A549 (cell line): Measurements from ENCODE around the gene CARD11. TPM values are rescaled to one million over a fixed set of nuclear protein-coding genes. Genes with fewer than 3 reads are reported as not detected.
"Not testable (repeated sequence)": the region's sequence is repeated elsewhere in the genome, so short reads cannot be mapped to it uniquely, and the experiment has no call there.

Experiments
- ATAC-seq, 2 experiments: fragments of 200-7000 bp in 1 of 2; fragments of >200 bp in 1 of 2; cut with Nextera tagmentation in 1 of 2; cut with Tn5 transposase in 1 of 2; 3 replicates each; pipeline versions ENCODE4 v1.8.0 to v1.9.1; 2018 to 2020; ENCODE audit warnings: mild to moderate bottlenecking in 1 of 2, moderate library complexity in 1 of 2
- CTCF ChIA-PET: fragments of 300-600 bp; sonication (Branson Sonifier 250); formaldehyde crosslinking; extraction: SDS; loops from one replicate; lab custom pipeline; 2021; ENCODE audit warnings: antibody characterized with exemption, inconsistent platforms; lab: Yijun Ruan, JAX
- POLR2A ChIA-PET: fragments of 350-600 bp; formaldehyde crosslinking; extraction: SDS; loops from one replicate; lab custom pipeline; 2021; ENCODE audit warnings: antibody characterized with exemption, inconsistent platforms; lab: Yijun Ruan, JAX
- DNase-seq, 2 experiments: peaks; one replicate each; pipeline versions ENCODE4 v3.0.0 to v3.0.0-alpha.2; 2011 to 2016; ENCODE audit warnings: low read depth in 1 of 2, low spot score in 1 of 2
- FAIRE-seq: peaks from 2 replicates; lab custom pipeline; 2011; peaks lifted over from hg19 to GRCh38; lab: Jason Lieb, UNC
- H3K27ac ChIP-seq, 2 experiments: fragments of >200 bp; sonication (Bioruptor Twin); formaldehyde crosslinking; 3 replicates each; pipeline ENCODE4 v1.5.1; 2016 to 2017
- H3K4me1 ChIP-seq: fragments of >200 bp; sonication (Bioruptor Twin); formaldehyde crosslinking; 3 replicates; pipeline ENCODE4 v1.6.1; 2016
- H3K4me2 ChIP-seq: fragments of >200 bp; sonication (Bioruptor Twin); formaldehyde crosslinking; 3 replicates; pipeline ENCODE4 v1.6.1; 2016
- H3K4me3 ChIP-seq: fragments of >200 bp; sonication (Bioruptor Twin); formaldehyde crosslinking; 3 replicates; pipeline ENCODE4 v1.5.1; 2016
- H3K9me3 ChIP-seq: fragments of >200 bp; sonication (Bioruptor Twin); formaldehyde crosslinking; 3 replicates; pipeline ENCODE4 v1.6.1; 2016
- ATOH8 ChIP-seq: fragments of 250-450 bp; sonication (Bioruptor Pico); IDR thresholded peaks from 2 replicates; pipeline ENCODE4 v1.5.0; 2020; ENCODE audit warnings: low read depth, mild to moderate bottlenecking, moderate library complexity
- CBX2 ChIP-seq: fragments of 200-600 bp; sonication (generic); IDR thresholded peaks from 2 replicates; pipeline ENCODE4 v1.6.1; 2016; ENCODE audit warnings: low read depth, mild to moderate bottlenecking, borderline replicate concordance
- CEBPB ChIP-seq, 2 experiments: fragments of >200 bp in 1 of 2; sonication (Bioruptor Twin) in 1 of 2; formaldehyde crosslinking in 1 of 2; IDR thresholded peaks; 2 replicates each; pipeline ENCODE4 v1.6.1; 2012 to 2016
- CHD2 ChIP-seq: fragments of 150-350 bp; IDR thresholded peaks from 2 replicates; pipeline ENCODE4 v1.6.1; 2014; ENCODE audit warnings: low read length; ENCODE audit not compliant: partially characterized antibody
- CHD4 ChIP-seq: fragments of 200-600 bp; sonication (generic); IDR thresholded peaks from 2 replicates; pipeline ENCODE4 v1.6.1; 2016; ENCODE audit warnings: antibody characterized with exemption, mild to moderate bottlenecking, borderline replicate concordance
- EP300 ChIP-seq, 2 experiments: fragments of >200 bp; sonication (Bioruptor Twin); formaldehyde crosslinking; IDR thresholded peaks; 2 replicates in 1 of 2; 3 replicates in 1 of 2; pipeline ENCODE4 v1.6.1; 2016 to 2017
- ESRRA ChIP-seq: fragments of 150-350 bp; IDR thresholded peaks from 2 replicates; pipeline ENCODE4 v1.6.1; 2014; ENCODE audit warnings: mild to moderate bottlenecking, low read length, borderline replicate concordance
- FOSB ChIP-seq: fragments of 250-450 bp; sonication (Bioruptor Pico); IDR thresholded peaks from 2 replicates; pipeline ENCODE4 v1.5.0; 2020; ENCODE audit warnings: mild to moderate bottlenecking, moderate library complexity
- HDAC2 ChIP-seq: fragments of 200-600 bp; sonication (generic); IDR thresholded peaks from 2 replicates; pipeline ENCODE4 v1.6.1; 2016
- HEYL ChIP-seq: fragments of 250-450 bp; sonication (Bioruptor Pico); IDR thresholded peaks from 2 replicates; pipeline ENCODE4 v1.8.0; 2021; ENCODE audit warnings: mild to moderate bottlenecking, moderate library complexity
- HMGXB4 ChIP-seq: fragments of 250-450 bp; sonication (Bioruptor Pico); IDR thresholded peaks from 2 replicates; pipeline ENCODE4 v1.5.0; 2021; ENCODE audit warnings: mild to moderate bottlenecking, moderate library complexity, borderline replicate concordance
- JUN ChIP-seq, 2 experiments: fragments of >200 bp; sonication (Bioruptor Twin); formaldehyde crosslinking; IDR thresholded peaks; 2 replicates in 1 of 2; 3 replicates in 1 of 2; pipeline ENCODE4 v1.6.1; 2016 to 2017
- JUNB ChIP-seq: fragments of >200 bp; sonication (Bioruptor Twin); formaldehyde crosslinking; IDR thresholded peaks from 2 replicates; pipeline ENCODE4 v1.6.1; 2016
- MAFK ChIP-seq: fragments of 450-650 bp; IDR thresholded peaks from 2 replicates; pipeline ENCODE4 v1.6.1; 2014; ENCODE audit not compliant: partially characterized antibody
- NR3C1 ChIP-seq: fragments of >200 bp; sonication (Bioruptor Twin); formaldehyde crosslinking; IDR thresholded peaks from 3 replicates; pipeline ENCODE4 v1.6.1; 2017
- POLR2A ChIP-seq: IDR thresholded peaks from 2 replicates; pipeline ENCODE4 v1.6.1; 2012; ENCODE audit warnings: mild to moderate bottlenecking, low read length
- RCOR1 ChIP-seq: fragments of 150-350 bp; IDR thresholded peaks from 2 replicates; pipeline ENCODE4 v1.6.1; 2014; ENCODE audit warnings: antibody characterized with exemption, low read length, low read depth
- REST ChIP-seq: fragments of 200-600 bp; sonication (generic); IDR thresholded peaks from 2 replicates; pipeline ENCODE4 v1.6.1; 2016; ENCODE audit warnings: antibody characterized with exemption, mild to moderate bottlenecking, moderate library complexity
- RFX5 ChIP-seq: fragments of 450-650 bp; IDR thresholded peaks from 2 replicates; pipeline ENCODE4 v1.7.1; 2014; ENCODE audit warnings: antibody characterized with exemption, mild to moderate bottlenecking, moderate library complexity
- RNF2 ChIP-seq: fragments of 200-600 bp; sonication (generic); IDR thresholded peaks from 2 replicates; pipeline ENCODE4 v1.6.1; 2016; ENCODE audit warnings: low read depth, mild to moderate bottlenecking, antibody characterized with exemption, moderate library complexity, borderline replicate concordance
- TFCP2L1 ChIP-seq: fragments of 250-450 bp; sonication (Bioruptor Pico); IDR thresholded peaks from 2 replicates; pipeline ENCODE4 v1.5.0; 2021; ENCODE audit warnings: mild to moderate bottlenecking
- ZC3H11A ChIP-seq: fragments of 450-650 bp; IDR thresholded peaks from 2 replicates; pipeline ENCODE4 v1.6.1; 2014; ENCODE audit warnings: antibody characterized with exemption, mild to moderate bottlenecking
- WGBS: methylation state at CpG from one replicate; pipeline ENCODE4 v1.1.6; 2017; ENCODE audit errors: missing lambda C conversion rate; 5-methylcytosine and 5-hydroxymethylcytosine counted together
- polyA plus RNA-seq, 4 experiments: library from polyadenylated mRNA; depleted of rRNA in 3 of 4; stranded (reverse); fragments of >200 nt; fragmentation: RNase III in 1 of 4; extraction: RNeasy Plus Mini Kit Qiagen cat#74134 plus additional on column Dnase treatment in 1 of 4; gene quantifications; 2 replicates in 3 of 4; 3 replicates in 1 of 4; pipeline ENCODE4 v1.2.3, GENCODE V29; 2011 to 2017

The CARD11 gene
- polyA plus RNA-seq, 2 of the 4 experiments (the other 2 are of a cell fraction) = 0.48 to 1.1 TPM

DNA sequence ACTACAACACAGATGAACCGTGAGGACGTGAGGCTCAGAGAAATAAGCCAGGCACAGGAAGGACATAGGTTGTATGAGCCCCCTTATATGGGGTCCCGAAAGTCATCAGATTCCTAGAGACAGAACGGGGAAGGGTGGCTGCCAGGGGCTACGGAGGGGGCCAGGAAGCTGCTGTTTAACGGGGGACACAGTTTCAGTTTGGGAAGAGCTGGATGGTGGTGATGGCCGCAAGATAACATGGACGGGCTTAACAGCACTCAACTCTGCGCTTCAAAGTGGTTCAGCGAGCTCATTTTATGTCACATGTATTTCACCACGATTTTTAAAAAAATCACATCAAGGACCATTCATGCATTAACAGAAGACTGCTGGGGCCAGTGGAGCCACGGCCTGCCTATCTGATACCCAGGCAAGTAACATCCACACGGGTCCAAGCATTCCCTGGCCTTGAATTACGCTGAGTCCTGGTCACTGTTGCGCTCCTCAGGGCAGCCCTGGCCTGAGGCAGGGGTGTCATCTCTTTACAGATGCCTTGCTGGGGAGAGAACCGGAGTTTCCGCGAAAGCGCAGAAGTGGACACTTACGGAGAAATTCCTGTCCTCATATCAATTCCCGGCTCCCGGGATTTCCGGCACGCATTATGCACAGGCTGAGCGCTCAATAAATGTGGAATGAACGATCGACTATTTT lies 1.5 kb downstream of the CARD11 start:
- WGBS = 84% methylated on average over 25 of the region's 27 CpGs
- Histone ChIP-seq H3K4me1 (no peaks in the 10 kb centered on the region), H3K27ac (no peak overlapping the region), H3K4me3 (no peak overlapping the region), H3K4me2 (no peak overlapping the region), H3K9me3 (no peaks in the 10 kb centered on the region)
- CTCF ChIA-PET = interaction anchor here (0.5 to 0.8 kb wide), 2 partner anchors 9 to 148 kb away, joined by 3 to 7 read pairs; no protein-coding TSS in a partner anchor
- no peak for ATAC-seq
- DNase-seq = no peak
- FAIRE-seq = no peak
- TF ChIP-seq HMGXB4 (CRISPR knock-in tag) = no peak
- TF ChIP-seq JUNB = no peak
- TF ChIP-seq MAFK = no peak
- no peak for TF ChIP-seq CBX2
- TF ChIP-seq CHD4 = no peak
- TF ChIP-seq RFX5 = no peak
- no peak for TF ChIP-seq FOSB (CRISPR knock-in tag)
- no peak for TF ChIP-seq CHD2
- no peak for TF ChIP-seq ATOH8 (CRISPR knock-in tag)
- no peak for TF ChIP-seq RCOR1
- TF ChIP-seq HEYL (CRISPR knock-in tag) = no peak
- no peak for TF ChIP-seq HDAC2
- TF ChIP-seq ESRRA = no peak
- POLR2A ChIA-PET = no interaction called here

GRCh38 chr7:3039787-3040186 lies 3.9 kb downstream of the CARD11 start:
- POLR2A ChIA-PET = no interaction called here
- H3K4me1 ChIP-seq = no peaks in the 10 kb centered on the region
- ATAC-seq (no peak), FAIRE-seq (no peak), DNase-seq (no peak)
- H3K4me3 ChIP-seq = no peak overlapping the region
- no peak for TF ChIP-seq POLR2A
- no peak for TF ChIP-seq CEBPB (IDR thresholded peaks at IDR 0.05)
- no peak for TF ChIP-seq TFCP2L1
- no peak for TF ChIP-seq NR3C1
- TF ChIP-seq HEYL (CRISPR knock-in tag) = no peak
- TF ChIP-seq ZC3H11A = no peak
- no peak for TF ChIP-seq JUNB
- TF ChIP-seq RNF2 = no peak
- TF ChIP-seq EP300 (IDR thresholded peaks at IDR 0.05) = no peak
- no peak for TF ChIP-seq CHD2
- no peak for TF ChIP-seq ESRRA
- TF ChIP-seq JUN (IDR thresholded peaks at IDR 0.05) = no peak
- no peak for TF ChIP-seq REST
- H3K27ac ChIP-seq = no peak overlapping the region
- CTCF ChIA-PET = interaction anchor here (1.2 kb wide), 1 partner anchor 25 kb away, joined by 5 read pairs; no protein-coding TSS in a partner anchor
- WGBS = 88% methylated on average over 9 of the region's 9 CpGs
- no peak overlapping the region for H3K4me2 ChIP-seq
- H3K9me3 ChIP-seq = no peaks in the 10 kb centered on the region

DNA sequence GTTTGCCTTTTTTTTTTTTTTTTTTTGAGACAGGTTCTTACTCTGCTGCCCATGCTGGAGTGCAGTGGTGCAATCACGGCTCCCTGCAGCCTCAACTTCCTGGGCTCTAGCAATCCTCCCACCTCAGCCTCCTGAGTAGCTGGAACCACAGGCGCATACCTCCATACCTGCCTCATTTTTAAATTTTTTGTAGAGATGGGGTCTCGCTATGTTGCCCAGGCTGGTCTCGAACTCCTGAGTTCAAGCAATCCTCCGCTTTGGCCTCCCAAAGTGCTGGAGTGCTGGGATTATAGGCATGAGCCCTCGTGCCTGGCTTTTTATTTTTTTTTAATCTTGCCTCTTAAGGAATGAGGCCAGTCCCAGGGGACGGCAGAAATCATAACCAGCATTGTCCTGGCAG lies 5.7 kb downstream of the CARD11 start:
- WGBS = 69% methylated on average over 7 of the region's 7 CpGs
- FAIRE-seq, ATAC-seq, CTCF ChIA-PET, H3K27ac ChIP-seq, POLR2A ChIA-PET, H3K4me3 ChIP-seq, DNase-seq, H3K4me2 ChIP-seq, H3K9me3 ChIP-seq, H3K4me1 ChIP-seq: not testable (repeated sequence)
